Forelimb muscle (tissue), 1 donor: ENCODE measurements around the gene ATP6AP2. TPM values are rescaled to one million over a fixed set of nuclear protein-coding genes. Genes with fewer than 3 reads are reported as not detected.
"Not testable (repeated sequence)": the region's sequence is repeated elsewhere in the genome, so short reads cannot be mapped to it uniquely, and the experiment has no call there.

Source experiments
- DNase-seq: peaks from one replicate; pipeline ENCODE4 v3.0.0-alpha.2; 2013; ENCODE audit warnings: low read depth
- polyA plus RNA-seq: library from polyadenylated mRNA; unstranded; fragments of 120-200 nt; gene quantifications from one replicate; pipeline ENCODE4 v1.2.1, GENCODE V29; 2013; ENCODE audit not compliant: insufficient read length

ATP6AP2 gene
- polyA plus RNA-seq, 1 donor = 59.7 TPM

- DNase-seq = not testable (repeated sequence)
These were observed 5.4 kb upstream of the ATP6AP2 start for GRCh38 chrX:40575411-40575810.

- DNase-seq = no peak
These were observed 4.5 kb upstream of the ATP6AP2 start for GRCh38 chrX:40576291-40576690.

- no peak for DNase-seq
These were observed 2.6 kb upstream of the ATP6AP2 start for GRCh38 chrX:40578039-40578695.

- DNase-seq = no peak
These were observed 1.6 kb upstream of the ATP6AP2 start for GRCh38 chrX:40579141-40579540.

- no peak for DNase-seq
These were observed 752 bp upstream of the ATP6AP2 start for GRCh38 chrX:40579900-40580536.

- DNase-seq = no peak
These were observed 658 bp downstream of the ATP6AP2 start for GRCh38 chrX:40581336-40581920.

GRCh38 chrX:40582178-40582577 is 1.4 kb downstream of the ATP6AP2 start:
- DNase-seq = not testable (repeated sequence)

- no peak for DNase-seq
These were observed 2.0 kb downstream of the ATP6AP2 start for GRCh38 chrX:40582811-40583210.

GRCh38 chrX:40587623-40588022 is 6.9 kb downstream of the ATP6AP2 start:
- DNase-seq = not testable (repeated sequence)

- not testable (repeated sequence) for DNase-seq
These were observed 9.0 kb downstream of the ATP6AP2 start for GRCh38 chrX:40589616-40590321.

GRCh38 chrX:40603446-40603845 is 22.7 kb downstream of the ATP6AP2 start:
- no peak for DNase-seq

GRCh38 chrX:40607381-40607780 is 26.6 kb downstream of the ATP6AP2 start:
- DNase-seq = no peak

GRCh38 chrX:40612511-40612910 is 31.7 kb downstream of the ATP6AP2 start:
- no peak for DNase-seq

GRCh38 chrX:40615976-40616375 is 35.2 kb downstream of the ATP6AP2 start:
- DNase-seq = no peak

- no peak for DNase-seq
These were observed 36.8 kb downstream of the ATP6AP2 start for GRCh38 chrX:40617566-40617965.

- DNase-seq = no peak
These were observed 41.8 kb downstream of the ATP6AP2 start for GRCh38 chrX:40622479-40623138.

GRCh38 chrX:40623139-40623536 is 42.4 kb downstream of the ATP6AP2 start, which contains the start of gene MPC1L:
MPC1L (plus strand) TSS chrX:40623428; CDS start chrX:40623566, 138 bp downstream.
- DNase-seq = no peak

GRCh38 chrX:40623665-40624064 is 42.9 kb downstream of the ATP6AP2 start:
- DNase-seq = no peak

- no peak for DNase-seq
These were observed 44.5 kb downstream of the ATP6AP2 start for GRCh38 chrX:40625294-40625693.

- no peak for DNase-seq
These were observed 47.7 kb downstream of the ATP6AP2 start for GRCh38 chrX:40628506-40628905.

GRCh38 chrX:40632199-40632598 is 51.4 kb downstream of the ATP6AP2 start:
- no peak for DNase-seq

- no peak for DNase-seq
These were observed 56.9 kb downstream of the ATP6AP2 start for GRCh38 chrX:40637687-40638086.
